HFF-Myc (cell line): ENCODE data around the gene RRP12.

ENCODE experiments used
- DNase-seq: peaks from one replicate; pipeline ENCODE4 v3.0.0-alpha.2; 2011; ENCODE audit warnings: low read depth; ENCODE audit errors: extremely low read depth
- H3K4me3 ChIP-seq: replicated peaks from 2 replicates; pipeline ENCODE4 v1.5.1; 2011; ENCODE audit warnings: low read depth, mild to moderate bottlenecking, control low read depth, low read length
- TF ChIP-seq, protein P1 (sequence below): IDR thresholded peaks from 2 replicates; pipeline ENCODE4 v1.5.1; 2012; ENCODE audit warnings: mild to moderate bottlenecking, low read depth, low read length, control low read depth; ENCODE audit errors: missing control alignments

RRP12 gene

DNA sequence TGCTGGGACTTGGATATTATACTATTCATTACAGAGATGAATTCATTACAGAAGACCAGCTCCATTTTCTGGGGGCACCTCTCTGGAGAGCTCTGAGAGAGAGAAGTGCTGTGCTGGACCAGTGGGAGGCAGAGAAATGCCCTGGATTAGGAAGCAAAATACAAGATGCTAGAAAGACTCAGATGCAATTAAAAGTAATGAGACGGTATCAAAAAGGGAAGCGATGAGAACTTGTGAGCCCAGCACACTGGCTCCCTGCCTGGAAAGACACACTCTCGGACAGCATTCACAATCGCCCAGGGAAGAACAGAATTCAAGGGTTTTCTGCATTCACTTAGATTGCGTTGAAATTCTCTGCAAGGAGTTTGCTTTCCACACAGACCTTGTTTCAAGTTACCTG is 63.1 kb downstream of the RRP12 start:
- DNase-seq = no peak
- TF ChIP-seq, protein P1, sequence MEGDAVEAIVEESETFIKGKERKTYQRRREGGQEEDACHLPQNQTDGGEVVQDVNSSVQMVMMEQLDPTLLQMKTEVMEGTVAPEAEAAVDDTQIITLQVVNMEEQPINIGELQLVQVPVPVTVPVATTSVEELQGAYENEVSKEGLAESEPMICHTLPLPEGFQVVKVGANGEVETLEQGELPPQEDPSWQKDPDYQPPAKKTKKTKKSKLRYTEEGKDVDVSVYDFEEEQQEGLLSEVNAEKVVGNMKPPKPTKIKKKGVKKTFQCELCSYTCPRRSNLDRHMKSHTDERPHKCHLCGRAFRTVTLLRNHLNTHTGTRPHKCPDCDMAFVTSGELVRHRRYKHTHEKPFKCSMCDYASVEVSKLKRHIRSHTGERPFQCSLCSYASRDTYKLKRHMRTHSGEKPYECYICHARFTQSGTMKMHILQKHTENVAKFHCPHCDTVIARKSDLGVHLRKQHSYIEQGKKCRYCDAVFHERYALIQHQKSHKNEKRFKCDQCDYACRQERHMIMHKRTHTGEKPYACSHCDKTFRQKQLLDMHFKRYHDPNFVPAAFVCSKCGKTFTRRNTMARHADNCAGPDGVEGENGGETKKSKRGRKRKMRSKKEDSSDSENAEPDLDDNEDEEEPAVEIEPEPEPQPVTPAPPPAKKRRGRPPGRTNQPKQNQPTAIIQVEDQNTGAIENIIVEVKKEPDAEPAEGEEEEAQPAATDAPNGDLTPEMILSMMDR = no peak
- no peak overlapping the region for H3K4me3 ChIP-seq

DNA sequence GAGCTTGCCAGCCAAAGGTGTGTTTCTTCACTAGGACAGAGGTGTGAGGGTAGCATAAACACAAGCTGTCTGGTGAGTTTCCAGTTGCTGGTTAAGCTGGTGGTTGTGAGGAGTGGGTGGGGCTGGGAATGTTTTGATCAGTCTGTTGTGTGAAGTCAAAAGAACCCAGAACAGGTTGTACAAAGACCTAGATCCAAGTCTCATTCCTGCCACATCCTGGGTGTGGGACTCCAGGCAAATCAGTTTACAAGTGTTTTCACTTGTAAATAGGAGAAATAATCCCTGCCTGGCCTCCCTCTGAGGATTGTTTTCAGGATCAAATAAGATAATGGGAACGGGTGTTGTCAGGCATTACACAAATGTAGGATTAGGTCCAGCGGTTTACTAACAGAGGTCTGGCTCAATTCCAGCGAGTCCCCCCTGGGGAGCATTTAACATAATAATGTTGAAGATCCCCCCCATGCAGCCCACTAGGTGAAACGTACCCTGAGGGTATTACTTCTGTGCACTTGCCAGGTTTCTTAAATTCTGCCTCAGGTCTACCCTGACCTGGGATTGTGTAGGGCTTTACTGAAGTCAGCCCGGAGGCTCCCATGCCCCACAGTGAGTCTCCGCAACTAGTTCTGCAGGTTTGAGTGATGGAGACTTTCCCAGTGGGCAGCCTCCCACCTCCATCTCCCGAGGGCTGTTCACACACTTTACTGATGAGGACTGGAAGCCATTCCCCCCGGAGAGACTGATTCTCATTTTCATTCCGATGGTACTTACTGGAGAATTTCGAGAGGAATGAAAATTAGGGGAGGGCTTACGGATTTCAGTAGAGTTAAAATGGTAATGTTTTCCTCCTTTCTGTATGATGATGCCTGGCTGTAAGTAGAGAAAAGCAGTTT is 64.0 kb downstream of the RRP12 start:
- no peak for DNase-seq
- H3K4me3 ChIP-seq = no peak overlapping the region
- TF ChIP-seq, protein P1 = no peak

DNA sequence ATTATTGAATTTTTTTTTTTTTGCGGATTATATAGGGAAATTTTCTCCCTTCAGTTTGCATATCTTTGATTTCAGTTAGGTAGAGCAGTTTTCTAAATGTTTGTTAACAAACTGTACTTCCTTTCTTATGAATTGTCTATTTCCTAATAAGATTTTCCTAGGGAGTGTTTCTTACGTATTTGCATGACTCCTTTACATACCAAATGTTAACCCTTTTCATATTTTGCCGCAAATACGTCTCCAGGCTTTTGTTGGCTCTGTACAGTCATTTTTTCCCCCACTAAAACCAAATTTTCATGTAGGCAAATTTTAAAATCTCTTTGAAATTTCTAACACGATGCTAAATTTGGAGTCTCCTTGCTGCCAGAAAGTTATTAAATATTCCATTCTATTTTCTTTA is 64.7 kb downstream of the RRP12 start:
- H3K4me3 ChIP-seq = no peak overlapping the region
- TF ChIP-seq, protein P1 = no peak
- DNase-seq = no peak

DNA sequence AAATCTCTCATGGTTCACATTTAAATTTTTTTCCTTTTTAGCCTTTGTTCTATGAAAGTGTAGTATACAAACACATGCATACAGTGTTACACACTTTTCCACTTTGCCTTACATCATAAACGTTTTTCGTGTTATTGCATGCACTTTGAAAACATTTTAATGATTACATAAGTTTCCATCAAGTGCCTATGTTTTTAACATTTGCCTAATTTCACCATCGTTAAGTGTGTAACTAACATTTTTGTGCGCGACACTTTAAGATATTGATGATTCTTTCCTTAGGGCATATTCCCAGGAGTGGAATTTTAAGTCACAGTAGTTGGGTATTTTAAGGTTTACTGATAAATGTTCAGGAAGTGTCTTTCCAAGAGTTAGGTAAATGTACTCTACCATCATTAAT is 65.1 kb downstream of the RRP12 start:
- no peak overlapping the region for H3K4me3 ChIP-seq
- DNase-seq = no peak
- TF ChIP-seq, protein P1 = no peak

DNA sequence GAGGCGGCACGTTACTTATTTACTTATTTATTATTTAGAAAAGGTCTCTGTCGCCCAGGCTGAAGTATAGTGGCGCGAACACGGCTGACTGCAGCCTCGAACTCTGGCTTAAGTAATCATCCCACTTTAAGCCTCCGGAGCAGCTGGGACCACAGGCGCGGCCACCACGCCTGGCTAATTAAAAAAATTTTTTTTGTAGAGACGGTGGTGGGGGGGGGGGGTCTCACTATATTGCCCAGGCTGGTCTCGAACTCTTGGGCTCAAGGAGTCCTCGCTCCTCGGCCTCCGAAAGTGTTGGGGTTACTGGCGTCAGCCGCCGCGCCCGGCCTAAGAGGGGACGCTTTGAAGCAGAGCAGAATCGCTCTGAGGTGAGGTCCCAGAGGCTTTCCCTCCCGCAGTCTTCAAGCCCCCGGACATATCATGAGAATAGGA is 65.9 kb downstream of the RRP12 start:
- DNase-seq = no peak
- H3K4me3 ChIP-seq = peak overlapping the region; percentile 77
- TF ChIP-seq, protein P1 = no peak

DNA sequence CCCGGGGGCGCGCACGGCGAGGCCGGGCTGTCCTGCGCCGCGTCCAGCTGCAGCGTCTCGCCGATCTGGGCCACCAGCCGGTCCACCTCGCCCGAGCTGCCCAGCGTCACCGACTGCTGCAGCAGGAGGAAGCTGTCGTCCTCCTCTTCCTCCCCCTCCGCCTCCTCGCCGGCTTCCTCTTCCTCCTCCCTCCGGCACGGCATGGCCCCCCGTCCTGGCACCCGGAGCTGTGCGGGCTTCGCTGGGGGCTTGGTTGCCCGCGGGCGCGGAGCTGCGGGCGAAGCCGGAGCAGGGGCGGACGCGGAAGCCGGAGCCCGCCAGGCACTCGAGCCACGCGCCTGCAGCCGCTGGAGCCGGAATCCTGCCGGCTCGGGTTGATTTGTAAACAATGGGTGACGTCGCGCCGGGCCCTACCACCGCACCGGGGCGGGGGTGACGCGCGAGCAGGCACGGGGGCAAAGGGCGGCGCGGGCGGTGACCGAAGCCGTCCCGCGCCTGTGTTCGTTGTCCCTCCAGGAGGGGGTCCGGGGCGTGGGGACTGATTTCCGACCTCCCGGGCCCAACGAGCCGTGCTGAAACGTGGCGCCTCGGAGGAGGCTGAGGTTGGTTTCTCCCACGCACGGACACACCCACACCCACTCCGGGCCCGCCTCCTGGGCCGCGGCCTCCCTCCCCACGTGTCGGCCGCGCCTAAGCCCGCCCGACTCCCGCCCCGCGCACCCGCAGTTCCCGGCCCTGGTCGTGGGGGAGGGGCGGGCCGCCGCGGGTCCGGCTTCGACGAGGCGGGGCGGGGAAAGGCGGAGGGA is 66.6 kb downstream of the RRP12 start, which contains the start of gene FRAT2:
Gene FRAT2 (minus strand): TSS at position 360 of the 806 bp plus-strand sequence. CDS start 157 bp downstream, at position 203.
- TF ChIP-seq, protein P1 = no peak
- peak within 1 kb of the TSS; percentile 77 for H3K4me3 ChIP-seq
- DNase-seq = no peak
